GM19395 (cell line): Measurements from ENCODE around the gene TEAD4.

Experiments used
- ATAC-seq: cut with Tn5 transposase; IDR thresholded peaks from one replicate; pipeline ENCODE4 v1.9.1; 2021; ENCODE audit warnings: mild to moderate bottlenecking, moderate library complexity; ENCODE audit not compliant: unreplicated experiment

The TEAD4 gene

GRCh38 chr12:3030821-3031429 lies 71.7 kb downstream of the TEAD4 start:
- no peak for ATAC-seq

- ATAC-seq: no peak
Observed at GRCh38 chr12:3032161-3032560, 73.0 kb downstream of the TEAD4 start.

- ATAC-seq: no peak
Observed at GRCh38 chr12:3032770-3033538, 73.8 kb downstream of the TEAD4 start.

GRCh38 chr12:3033539-3033867 lies 74.3 kb downstream of the TEAD4 start:
- ATAC-seq: no peak

- ATAC-seq: no peak
Observed at GRCh38 chr12:3034067-3034750, 75.0 kb downstream of the TEAD4 start.

- no peak for ATAC-seq
Observed at GRCh38 chr12:3035171-3035570, 76.0 kb downstream of the TEAD4 start.

GRCh38 chr12:3035815-3036702 lies 76.9 kb downstream of the TEAD4 start:
- no peak for ATAC-seq

GRCh38 chr12:3036901-3037600 lies 77.9 kb downstream of the TEAD4 start:
- ATAC-seq: no peak

GRCh38 chr12:3038166-3038565 lies 79.0 kb downstream of the TEAD4 start:
- no peak for ATAC-seq

GRCh38 chr12:3038926-3039510 lies 79.8 kb downstream of the TEAD4 start:
- no peak for ATAC-seq

GRCh38 chr12:3040026-3040656 lies 80.9 kb downstream of the TEAD4 start:
- ATAC-seq: no peak

GRCh38 chr12:3040663-3041544 lies 81.7 kb downstream of the TEAD4 start:
- no peak for ATAC-seq

GRCh38 chr12:3041558-3042164 lies 82.5 kb downstream of the TEAD4 start:
- no peak for ATAC-seq

- no peak for ATAC-seq
Observed at GRCh38 chr12:3042394-3042793, 83.2 kb downstream of the TEAD4 start.

GRCh38 chr12:3042826-3043225 lies 83.6 kb downstream of the TEAD4 start:
- ATAC-seq: no peak

- ATAC-seq: no peak
Observed at GRCh38 chr12:3043406-3043805, 84.2 kb downstream of the TEAD4 start.

GRCh38 chr12:3044141-3044630 lies 85.0 kb downstream of the TEAD4 start:
- no peak for ATAC-seq

GRCh38 chr12:3045494-3045893 lies 86.3 kb downstream of the TEAD4 start:
- no peak for ATAC-seq
